22Rv1 (cell line): Measurements from ENCODE around the gene SMPD2.

Experiments
- ZFX ChIP-seq: fragments of 450-650 bp; IDR thresholded peaks from 2 replicates; pipeline ENCODE4 v1.6.1; 2017; ENCODE audit warnings: antibody characterized with exemption, borderline replicate concordance
- TF ChIP-seq, protein P1 (sequence below): fragments of 450-650 bp; IDR thresholded peaks from 2 replicates; pipeline ENCODE4 v1.5.1; 2017; ENCODE audit warnings: mild to moderate bottlenecking

GRCh38 chr6:109475625-109476024 is 35.1 kb downstream of the SMPD2 start:
- TF ChIP-seq, protein P1, sequence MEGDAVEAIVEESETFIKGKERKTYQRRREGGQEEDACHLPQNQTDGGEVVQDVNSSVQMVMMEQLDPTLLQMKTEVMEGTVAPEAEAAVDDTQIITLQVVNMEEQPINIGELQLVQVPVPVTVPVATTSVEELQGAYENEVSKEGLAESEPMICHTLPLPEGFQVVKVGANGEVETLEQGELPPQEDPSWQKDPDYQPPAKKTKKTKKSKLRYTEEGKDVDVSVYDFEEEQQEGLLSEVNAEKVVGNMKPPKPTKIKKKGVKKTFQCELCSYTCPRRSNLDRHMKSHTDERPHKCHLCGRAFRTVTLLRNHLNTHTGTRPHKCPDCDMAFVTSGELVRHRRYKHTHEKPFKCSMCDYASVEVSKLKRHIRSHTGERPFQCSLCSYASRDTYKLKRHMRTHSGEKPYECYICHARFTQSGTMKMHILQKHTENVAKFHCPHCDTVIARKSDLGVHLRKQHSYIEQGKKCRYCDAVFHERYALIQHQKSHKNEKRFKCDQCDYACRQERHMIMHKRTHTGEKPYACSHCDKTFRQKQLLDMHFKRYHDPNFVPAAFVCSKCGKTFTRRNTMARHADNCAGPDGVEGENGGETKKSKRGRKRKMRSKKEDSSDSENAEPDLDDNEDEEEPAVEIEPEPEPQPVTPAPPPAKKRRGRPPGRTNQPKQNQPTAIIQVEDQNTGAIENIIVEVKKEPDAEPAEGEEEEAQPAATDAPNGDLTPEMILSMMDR, result no peak
- no peak for TF ChIP-seq ZFX
